GM18508 (cell line): ENCODE data around the gene UQCRC2.
"Not testable (repeated sequence)": the region's sequence is repeated elsewhere in the genome, so short reads cannot be mapped to it uniquely, and the experiment has no call there.

Source experiments
- ATAC-seq: cut with Tn5 transposase; IDR thresholded peaks from one replicate; pipeline ENCODE4 v1.9.1; 2021; ENCODE audit warnings: moderate number of reproducible peaks; ENCODE audit not compliant: insufficient read depth, unreplicated experiment

Gene UQCRC2

DNA sequence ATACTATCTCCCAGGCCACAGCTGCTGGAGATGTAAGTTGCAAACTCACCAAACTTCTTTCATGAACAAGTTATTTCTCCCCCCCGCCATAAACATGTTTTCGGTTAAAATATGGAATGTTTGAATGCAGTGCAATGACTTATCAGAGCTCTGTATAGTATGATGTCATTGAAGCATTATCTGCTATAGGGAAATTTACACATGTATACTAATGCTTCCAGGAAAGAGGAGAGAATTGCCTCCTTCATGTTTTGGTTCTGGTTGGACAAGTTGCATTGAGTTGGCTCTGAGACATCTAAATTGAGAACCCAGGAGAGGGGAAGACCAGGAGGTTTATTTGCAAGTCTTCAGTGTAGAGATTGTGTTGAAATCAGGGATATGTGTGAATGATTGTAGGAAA lies 20.8 kb downstream of the UQCRC2 start:
- no peak for ATAC-seq

DNA sequence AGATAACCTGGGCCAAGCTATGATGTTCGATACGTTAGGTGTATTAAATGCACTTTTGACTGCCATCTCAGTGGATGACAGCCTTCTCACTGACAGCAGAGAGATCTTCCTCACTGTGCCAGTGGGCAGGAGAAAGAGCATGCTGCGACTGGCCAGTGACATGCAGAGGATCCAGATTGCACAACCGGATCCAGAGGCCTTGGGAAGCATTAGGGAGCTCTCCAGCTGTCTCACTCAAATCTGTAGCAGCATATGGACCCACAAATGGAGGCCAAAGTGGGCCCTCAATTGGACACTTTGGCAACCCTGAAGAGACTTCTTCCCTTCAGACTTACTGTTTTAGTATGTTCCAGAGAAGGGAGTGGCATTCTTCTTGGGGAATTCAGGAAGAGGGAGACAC lies 26.9 kb downstream of the UQCRC2 start:
- ATAC-seq: no peak

DNA sequence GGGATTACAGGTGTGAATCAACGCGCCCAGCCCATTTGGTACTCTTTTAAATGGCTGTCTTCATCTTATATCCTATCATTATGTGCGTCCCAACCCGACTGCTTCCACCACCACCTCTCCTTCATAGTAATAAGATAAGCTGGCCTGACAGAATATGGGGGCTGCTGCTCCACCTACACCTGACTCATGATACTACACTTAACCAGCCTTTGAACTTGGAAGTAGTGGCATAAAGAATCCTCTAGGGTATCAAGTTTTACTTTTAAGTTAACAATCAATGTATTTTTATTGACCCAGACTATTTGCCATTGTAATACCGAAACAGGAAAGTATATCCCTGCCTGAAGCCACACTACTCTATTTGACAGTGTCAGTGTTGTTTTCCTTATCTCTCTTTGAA lies 28.9 kb downstream of the UQCRC2 start:
- ATAC-seq: no peak

GRCh38 chr16:21984062-21984461 lies 30.9 kb downstream of the UQCRC2 start:
- ATAC-seq: no peak

GRCh38 chr16:21985524-21985923 lies 32.4 kb downstream of the UQCRC2 start:
- no peak for ATAC-seq

DNA sequence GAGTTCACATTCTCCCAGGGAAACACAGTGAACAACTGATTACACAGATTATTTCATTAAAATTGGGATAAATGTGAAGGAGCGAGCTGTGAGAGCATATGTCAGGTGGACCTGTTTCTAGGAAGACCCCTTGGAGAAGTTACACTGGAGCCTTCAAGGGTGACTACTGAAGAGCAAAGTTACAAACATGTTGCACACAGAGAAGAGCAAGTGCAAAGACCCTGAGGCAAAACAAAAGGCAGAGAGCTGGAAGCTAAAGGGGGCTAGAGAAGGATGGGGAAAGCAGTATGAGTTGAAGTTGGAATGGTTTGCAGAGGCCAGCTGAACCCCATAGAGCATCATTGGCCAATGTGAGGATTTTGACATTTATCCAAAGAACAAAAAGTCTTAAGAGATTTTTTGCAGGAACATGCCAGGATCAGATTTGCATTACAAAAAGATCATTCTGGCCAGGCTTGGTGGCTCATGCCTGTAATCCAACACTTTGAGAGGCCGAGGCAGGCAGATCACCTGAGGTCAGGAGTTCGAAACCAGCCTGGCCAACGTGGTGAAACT lies 33.6 kb downstream of the UQCRC2 start:
- no peak for ATAC-seq

DNA sequence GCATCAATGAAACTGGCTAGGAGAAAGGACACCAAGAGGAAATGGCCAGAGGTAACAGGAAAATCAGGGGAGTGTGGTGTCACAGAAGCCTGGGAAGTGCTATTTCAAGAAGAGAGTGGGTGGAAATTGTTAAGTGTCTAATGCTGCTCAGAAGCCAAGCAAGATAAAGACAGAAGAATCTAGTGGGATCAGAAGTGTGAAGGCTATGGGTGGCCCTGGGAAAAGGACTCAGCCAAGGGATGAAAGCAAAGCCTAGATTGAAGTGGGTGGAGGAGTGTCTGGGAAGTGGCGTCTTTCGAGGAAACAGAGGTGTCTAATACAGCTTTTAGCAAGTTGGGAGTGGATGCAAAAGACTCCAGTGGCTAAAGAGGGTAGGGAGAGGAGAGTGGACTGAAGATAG lies 34.3 kb downstream of the UQCRC2 start:
- ATAC-seq: no peak

- ATAC-seq: no peak
These were observed 36.0 kb downstream of the UQCRC2 start for GRCh38 chr16:21989133-21989532.

GRCh38 chr16:21989751-21990150 lies 36.6 kb downstream of the UQCRC2 start:
- no peak for ATAC-seq

- ATAC-seq: no peak
These were observed 37.3 kb downstream of the UQCRC2 start for GRCh38 chr16:21990381-21990944.

- no peak for ATAC-seq
These were observed 38.5 kb downstream of the UQCRC2 start for GRCh38 chr16:21991621-21992020.

GRCh38 chr16:21994856-21995465 lies 41.8 kb downstream of the UQCRC2 start:
- ATAC-seq: no peak

GRCh38 chr16:21996923-21997696 lies 43.9 kb downstream of the UQCRC2 start:
- ATAC-seq: no peak

DNA sequence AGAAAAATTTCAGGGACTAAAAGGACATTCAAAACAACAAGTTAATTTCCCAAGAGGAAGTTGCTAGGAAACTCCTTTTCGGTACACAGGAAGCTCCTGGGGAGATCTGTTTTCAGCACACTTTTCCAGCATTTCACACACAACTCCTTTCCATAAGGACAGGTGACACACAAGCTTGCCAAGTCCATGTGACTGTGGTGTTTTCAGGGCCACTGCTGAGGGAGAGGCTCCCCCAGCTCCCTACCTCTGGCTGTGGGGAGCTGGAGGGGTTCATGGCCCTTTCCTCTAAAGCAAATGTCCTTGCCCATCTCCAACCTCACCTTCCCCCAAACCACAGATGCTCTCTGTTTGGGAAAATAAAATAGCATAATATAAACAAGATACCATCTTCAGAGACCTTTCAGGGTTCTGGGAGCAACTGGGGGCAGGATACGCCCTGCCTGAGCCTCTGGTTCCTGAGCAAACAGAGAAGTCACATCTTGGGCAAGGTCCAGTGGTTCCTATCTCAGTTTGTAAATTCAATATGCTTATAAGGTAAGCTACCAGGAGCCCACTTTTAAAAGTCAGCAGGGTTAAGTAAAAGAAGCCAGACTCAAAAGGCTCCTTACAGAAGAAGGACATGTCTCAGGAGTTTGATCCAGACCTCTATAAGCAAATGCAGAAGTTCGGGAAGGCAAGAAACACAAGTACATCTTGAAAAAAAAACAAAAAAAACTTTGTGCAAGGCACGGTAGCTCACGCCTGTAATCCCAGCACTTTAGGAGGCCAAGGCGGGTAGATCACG lies 44.7 kb downstream of the UQCRC2 start:
- no peak for ATAC-seq

- ATAC-seq: no peak
These were observed 48.4 kb downstream of the UQCRC2 start for GRCh38 chr16:22001591-22001990.

GRCh38 chr16:22002047-22002446 lies 48.9 kb downstream of the UQCRC2 start:
- not testable (repeated sequence) for ATAC-seq

- no peak for ATAC-seq
These were observed 50.0 kb downstream of the UQCRC2 start for GRCh38 chr16:22003195-22003594.

DNA sequence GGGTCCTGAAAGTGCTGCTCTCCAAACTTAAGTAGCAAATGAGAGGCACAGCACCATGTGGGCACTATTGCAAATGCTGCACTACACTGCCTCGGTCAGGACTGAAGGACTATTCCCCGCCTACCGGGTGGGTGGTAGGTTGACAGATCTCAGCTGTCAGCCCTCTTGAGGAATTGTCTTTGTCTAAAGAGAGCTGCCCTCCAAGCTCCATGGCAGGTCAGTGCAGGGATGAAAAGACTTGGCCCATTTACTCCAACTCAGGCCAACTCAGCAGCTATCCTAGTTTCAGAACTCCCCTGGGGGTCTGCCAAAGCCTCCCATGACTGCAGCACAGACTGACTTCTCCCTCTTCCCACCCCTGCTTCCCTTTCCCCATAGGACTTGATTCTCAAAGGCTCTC lies 51.2 kb downstream of the UQCRC2 start:
- ATAC-seq: no peak

DNA sequence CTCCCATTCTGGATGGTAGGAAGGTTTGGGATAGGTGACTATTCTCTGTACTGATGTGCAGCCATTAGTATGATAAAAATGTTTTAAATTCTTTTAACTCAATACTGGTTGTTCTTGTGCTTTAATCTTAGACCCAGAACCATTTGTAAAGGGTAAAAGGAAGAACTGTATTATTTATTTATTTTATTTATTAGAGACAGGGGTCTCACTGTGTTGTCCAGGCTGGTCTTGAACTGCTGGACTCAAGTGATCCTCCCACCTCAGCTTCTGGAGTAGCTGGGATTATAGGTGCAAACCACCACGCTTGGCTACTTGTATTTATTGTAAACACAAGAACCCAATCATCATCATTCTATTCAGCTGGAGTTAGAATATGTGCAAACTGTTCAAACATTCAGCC lies 52.6 kb downstream of the UQCRC2 start:
- no peak for ATAC-seq

DNA sequence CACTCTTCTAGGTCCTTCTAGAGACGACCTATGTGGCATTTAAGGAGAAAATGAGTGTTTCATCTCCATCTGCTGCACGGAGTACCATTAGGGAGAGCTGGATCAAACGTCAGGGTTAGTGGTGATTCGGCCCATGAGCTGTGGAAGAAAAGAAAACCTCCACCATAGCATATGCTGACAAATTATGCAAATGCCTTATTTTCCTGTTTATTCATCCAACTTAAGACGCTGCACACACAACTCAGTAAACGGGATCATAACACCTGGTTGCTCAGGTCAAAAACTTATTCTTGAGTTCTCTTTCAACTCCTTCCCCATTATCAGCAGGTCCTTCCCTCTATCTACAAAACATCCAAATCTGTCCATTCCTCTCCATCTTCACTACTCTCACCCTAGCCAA lies 53.5 kb downstream of the UQCRC2 start:
- ATAC-seq: no peak

DNA sequence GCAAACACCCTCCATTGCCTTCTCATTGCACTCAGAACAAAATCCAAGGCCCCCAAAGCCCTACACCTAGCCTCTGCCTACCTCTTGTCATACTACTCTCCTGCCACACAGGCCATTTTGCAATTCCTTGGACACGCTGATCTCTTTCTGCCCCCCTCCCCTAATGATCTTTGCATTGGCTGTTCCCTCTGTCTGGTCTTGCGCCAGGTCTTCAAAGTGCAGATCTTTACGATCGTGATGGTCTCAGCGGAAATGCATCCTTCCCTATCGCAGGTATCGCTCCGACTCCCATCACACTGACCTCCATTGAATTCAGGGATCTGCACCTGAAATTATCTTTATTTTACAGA lies 54.0 kb downstream of the UQCRC2 start:
- ATAC-seq: no peak
